T-helper 2 cell (primary cell): ENCODE results near the gene DLG4.
A peak's percentile ranks its signal among the peaks of the same experiment; 100 is the strongest.

ENCODE experiments used
- DNase-seq, 5 experiments: peaks; one replicate each; pipeline versions ENCODE4 v3.0.0 to v3.0.0-alpha.2; 2012 to 2022
- total RNA-seq, 2 donors: gene quantifications; one replicate each; lab custom pipeline; 2026; lab: John Stamatoyannopoulos, UW

Gene DLG4
- total RNA-seq = 11.9 to 13.4 reads per million in 2 donors

- DNase-seq = peak; percentile 52 to 82 (median 63)
Observed at GRCh38 chr17:7219812-7220592, at the start of gene DLG4, which contains the start of gene ACADVL. Gene DLG4, minus strand, starts transcription at chr17:7219836. Gene ACADVL, plus strand, starts transcription at chr17:7219938. Its CDS starts 47 bp downstream, at chr17:7219985.

- DNase-seq = no peak
Observed at GRCh38 chr17:7266784-7267183, 47.1 kb upstream of the DLG4 start.

- DNase-seq = no peak
Observed at GRCh38 chr17:7263801-7264078, 44.1 kb upstream of the DLG4 start.

GRCh38 chr17:7262935-7263800 is 43.5 kb upstream of the DLG4 start:
- DNase-seq = no peak

- DNase-seq = no peak
Observed at GRCh38 chr17:7262192-7262934, 42.7 kb upstream of the DLG4 start, which contains the start of gene CLDN7. Gene CLDN7, minus strand, starts transcription at chr17:7262478. Its CDS starts 435 bp downstream, at chr17:7262043.

GRCh38 chr17:7261379-7262191 is 41.9 kb upstream of the DLG4 start:
- DNase-seq = peak in 3 of 5 experiments; percentile 10 to 48 (median 22)

- peak in 2 of 5 experiments; percentile 23 to 30 for DNase-seq
Observed at GRCh38 chr17:7260651-7261378, 41.2 kb upstream of the DLG4 start.

- DNase-seq = no peak
Observed at GRCh38 chr17:7260151-7260550, 40.5 kb upstream of the DLG4 start.

GRCh38 chr17:7259555-7259889 is 39.9 kb upstream of the DLG4 start:
- no peak for DNase-seq

GRCh38 chr17:7258731-7259554 is 39.3 kb upstream of the DLG4 start:
- no peak for DNase-seq

GRCh38 chr17:7256766-7257456 is 37.3 kb upstream of the DLG4 start:
- DNase-seq = no peak

- no peak for DNase-seq
Observed at GRCh38 chr17:7254511-7254910, 34.9 kb upstream of the DLG4 start.

GRCh38 chr17:7253082-7253481 is 33.4 kb upstream of the DLG4 start:
- DNase-seq = no peak

- peak; percentile 62 to 93 (median 81) for DNase-seq
Observed at GRCh38 chr17:7252176-7253043, 32.8 kb upstream of the DLG4 start, which contains the start of gene ELP5. Gene ELP5, plus strand, starts transcription at chr17:7252215. Its CDS starts 336 bp downstream, at chr17:7252551.

GRCh38 chr17:7251661-7252175 is 32.1 kb upstream of the DLG4 start, which contains the start of gene CTDNEP1:
Gene CTDNEP1, minus strand, starts transcription at chr17:7251734. Its CDS starts 438 bp downstream, at chr17:7251296.
- peak; percentile 94 to 99 (median 98) for DNase-seq

- no peak for DNase-seq
Observed at GRCh38 chr17:7250695-7251627, 31.3 kb upstream of the DLG4 start.

- no peak for DNase-seq
Observed at GRCh38 chr17:7249830-7250229, 30.2 kb upstream of the DLG4 start.
